HG03060 (cell line): ENCODE results near the gene ACSL5.
"Not testable (repeated sequence)": the region's sequence is repeated elsewhere in the genome, so short reads cannot be mapped to it uniquely, and the experiment has no call there.

Experiments used
- ATAC-seq: cut with Tn5 transposase; IDR thresholded peaks from one replicate; pipeline ENCODE4 v1.9.1; 2021; ENCODE audit warnings: low read depth, moderate number of reproducible peaks; ENCODE audit not compliant: unreplicated experiment

ACSL5 gene

GRCh38 chr10:112404617-112405016, 30.7 kb downstream of the ACSL5 start:
- no peak for ATAC-seq

GRCh38 chr10:112406806-112407205, 32.9 kb downstream of the ACSL5 start:
- ATAC-seq, result not testable (repeated sequence)

GRCh38 chr10:112407696-112408095, 33.8 kb downstream of the ACSL5 start:
- no peak for ATAC-seq

GRCh38 chr10:112409299-112409698, 35.4 kb downstream of the ACSL5 start:
- ATAC-seq, result no peak

GRCh38 chr10:112409755-112410154, 35.8 kb downstream of the ACSL5 start:
- ATAC-seq, result no peak

GRCh38 chr10:112412696-112413095, 38.8 kb downstream of the ACSL5 start:
- ATAC-seq, result no peak

GRCh38 chr10:112421731-112422130, 47.8 kb downstream of the ACSL5 start:
- no peak for ATAC-seq

GRCh38 chr10:112424651-112425050, 50.7 kb downstream of the ACSL5 start:
- no peak for ATAC-seq

GRCh38 chr10:112426111-112426510, 52.2 kb downstream of the ACSL5 start:
- ATAC-seq, result no peak

GRCh38 chr10:112429147-112429546, 55.2 kb downstream of the ACSL5 start:
- no peak for ATAC-seq

GRCh38 chr10:112429654-112430230, 55.8 kb downstream of the ACSL5 start:
- no peak for ATAC-seq

GRCh38 chr10:112433136-112433535, 59.2 kb downstream of the ACSL5 start:
- ATAC-seq, result no peak

- no peak for ATAC-seq
Observed at GRCh38 chr10:112434988-112435619, 61.2 kb downstream of the ACSL5 start.

- ATAC-seq, result no peak
Observed at GRCh38 chr10:112438356-112438755, 64.4 kb downstream of the ACSL5 start.

- ATAC-seq, result no peak
Observed at GRCh38 chr10:112441520-112441919, 67.6 kb downstream of the ACSL5 start.

GRCh38 chr10:112442063-112442462, 68.1 kb downstream of the ACSL5 start:
- ATAC-seq, result no peak

GRCh38 chr10:112446055-112446854, 72.3 kb downstream of the ACSL5 start:
- peak; percentile 22 for ATAC-seq

- ATAC-seq, result peak; percentile 95
Observed at GRCh38 chr10:112446855-112447619, 73.1 kb downstream of the ACSL5 start, which contains the start of the genes VTI1A and ZDHHC6. VTI1A (plus strand) TSS chr10:112447215; CDS start chr10:112447374, 159 bp downstream. ZDHHC6 (minus strand) TSS chr10:112446914; CDS start chr10:112445436, 1,478 bp downstream.

- no peak for ATAC-seq
Observed at GRCh38 chr10:112447620-112447928, 73.7 kb downstream of the ACSL5 start.

- ATAC-seq, result no peak
Observed at GRCh38 chr10:112448888-112449287, 75.0 kb downstream of the ACSL5 start.
